Activated CD8-positive, alpha-beta memory T cell treated with anti-CD3 and anti-CD28 coated beads for 1 hour (primary cell): ENCODE results near the gene PRR5.

ENCODE experiments used
- DNase-seq, 2 donors: peaks; one replicate each; pipeline ENCODE4 v3.0.0-alpha.2; 2020; ENCODE audit warnings: low read depth in 1 of 2; ENCODE audit errors: extremely low read depth in 1 of 2

The PRR5 gene

GRCh38 chr22:44782363-44782963 lies 80.5 kb downstream of the PRR5 start:
- DNase-seq: no peak

GRCh38 chr22:44783091-44783490 lies 81.1 kb downstream of the PRR5 start:
- no peak for DNase-seq

GRCh38 chr22:44783581-44783980 lies 81.6 kb downstream of the PRR5 start:
- no peak for DNase-seq

GRCh38 chr22:44786136-44786535 lies 84.1 kb downstream of the PRR5 start:
- DNase-seq: no peak

- DNase-seq: no peak
These were observed 84.6 kb downstream of the PRR5 start for GRCh38 chr22:44786610-44787009.
